ENCODE data around the gene PRM2. TPM values are rescaled to one million over a fixed set of nuclear protein-coding genes. Genes with fewer than 3 reads are reported as not detected.

The PRM2 gene
- total RNA-seq, 1 donor from 2014 or later = not detected

- Mint-ChIP-seq H3K9me3 (ENCODE audit: unreplicated experiment) (peaks cover 1% of the 10 kb centered on the region), H3K27ac (ENCODE audit: unreplicated experiment) (no peak overlapping the region), H3K4me3 (ENCODE audit: unreplicated experiment) (no peak overlapping the region), H3K27me3 (ENCODE audit: unreplicated experiment) (peaks cover 4% of the 10 kb centered on the region), H3K36me3 (ENCODE audit: unreplicated experiment) (no peaks in the 10 kb centered on the region), H3K4me1 (ENCODE audit: low read depth, unreplicated experiment) (peaks cover 2% of the 10 kb centered on the region)
- DNase-seq = no peak
- TF ChIP-seq, protein P1, sequence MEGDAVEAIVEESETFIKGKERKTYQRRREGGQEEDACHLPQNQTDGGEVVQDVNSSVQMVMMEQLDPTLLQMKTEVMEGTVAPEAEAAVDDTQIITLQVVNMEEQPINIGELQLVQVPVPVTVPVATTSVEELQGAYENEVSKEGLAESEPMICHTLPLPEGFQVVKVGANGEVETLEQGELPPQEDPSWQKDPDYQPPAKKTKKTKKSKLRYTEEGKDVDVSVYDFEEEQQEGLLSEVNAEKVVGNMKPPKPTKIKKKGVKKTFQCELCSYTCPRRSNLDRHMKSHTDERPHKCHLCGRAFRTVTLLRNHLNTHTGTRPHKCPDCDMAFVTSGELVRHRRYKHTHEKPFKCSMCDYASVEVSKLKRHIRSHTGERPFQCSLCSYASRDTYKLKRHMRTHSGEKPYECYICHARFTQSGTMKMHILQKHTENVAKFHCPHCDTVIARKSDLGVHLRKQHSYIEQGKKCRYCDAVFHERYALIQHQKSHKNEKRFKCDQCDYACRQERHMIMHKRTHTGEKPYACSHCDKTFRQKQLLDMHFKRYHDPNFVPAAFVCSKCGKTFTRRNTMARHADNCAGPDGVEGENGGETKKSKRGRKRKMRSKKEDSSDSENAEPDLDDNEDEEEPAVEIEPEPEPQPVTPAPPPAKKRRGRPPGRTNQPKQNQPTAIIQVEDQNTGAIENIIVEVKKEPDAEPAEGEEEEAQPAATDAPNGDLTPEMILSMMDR (IDR thresholded peaks at IDR 0.05; ENCODE audit: partially characterized antibody, unreplicated experiment) = no peak
These were observed 2.7 kb upstream of the PRM2 start for GRCh38 chr16:11278681-11279628.

- Mint-ChIP-seq H3K4me3 (ENCODE audit: unreplicated experiment) (no peak overlapping the region), H3K27ac (ENCODE audit: unreplicated experiment) (no peak overlapping the region)
These were observed 1.5 kb upstream of the PRM2 start for GRCh38 chr16:11277607-11278337.

GRCh38 chr16:11276896-11277593 lies 765 bp upstream of the PRM2 start:
- Mint-ChIP-seq H3K27ac (ENCODE audit: unreplicated experiment) (no peak overlapping the region), H3K4me3 (ENCODE audit: unreplicated experiment) (no peak overlapping the region), H3K36me3 (ENCODE audit: unreplicated experiment) (no peaks in the 10 kb centered on the region), H3K4me1 (ENCODE audit: low read depth, unreplicated experiment) (peaks cover 2% of the 10 kb centered on the region), H3K27me3 (ENCODE audit: unreplicated experiment) (peaks cover 2% of the 10 kb centered on the region), H3K9me3 (ENCODE audit: unreplicated experiment) (no peaks in the 10 kb centered on the region)
- DNase-seq = no peak
- TF ChIP-seq, protein P1 (IDR thresholded peaks at IDR 0.05; ENCODE audit: partially characterized antibody, unreplicated experiment) = no peak

More at GRCh38 chr16:11277607-11278337, 1.5 kb upstream of the PRM2 start:
- TF ChIP-seq, protein P1 (IDR thresholded peaks at IDR 0.05; ENCODE audit: partially characterized antibody, unreplicated experiment) = no peak
- Mint-ChIP-seq H3K27me3 (ENCODE audit: unreplicated experiment) (peaks cover 4% of the 10 kb centered on the region), H3K36me3 (ENCODE audit: unreplicated experiment) (no peaks in the 10 kb centered on the region), H3K9me3 (ENCODE audit: unreplicated experiment) (no peaks in the 10 kb centered on the region), H3K4me1 (ENCODE audit: low read depth, unreplicated experiment) (peaks cover 4% of the 10 kb centered on the region)
- no peak for DNase-seq

DNA sequence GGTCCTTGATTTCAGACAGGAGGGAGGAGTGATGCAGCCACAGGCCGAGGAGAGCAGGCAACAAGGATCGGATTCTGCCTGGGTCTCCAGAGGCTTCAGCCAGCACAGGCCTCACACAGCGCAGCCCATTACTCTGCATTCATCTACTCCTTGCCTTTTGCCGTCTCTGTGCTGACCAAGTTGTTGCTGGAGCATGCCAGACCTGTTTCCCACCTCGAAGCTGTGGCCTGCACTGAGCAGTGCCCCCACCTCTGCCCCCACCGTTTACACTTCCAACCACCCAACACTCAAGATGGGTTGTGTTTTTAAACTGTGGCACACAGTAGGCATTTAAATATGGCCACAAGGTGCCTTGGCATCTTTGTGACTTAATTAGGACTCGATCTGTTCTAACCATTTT lies 1.3 kb downstream of the PRM2 start:
- Mint-ChIP-seq H3K36me3 (ENCODE audit: unreplicated experiment) (no peaks in the 10 kb centered on the region), H3K27me3 (ENCODE audit: unreplicated experiment) (peaks cover 2% of the 10 kb centered on the region), H3K4me1 (ENCODE audit: low read depth, unreplicated experiment) (peaks cover 2% of the 10 kb centered on the region), H3K4me3 (ENCODE audit: unreplicated experiment) (no peak overlapping the region), H3K27ac (ENCODE audit: unreplicated experiment) (no peak overlapping the region), H3K9me3 (ENCODE audit: unreplicated experiment) (peaks cover 1% of the 10 kb centered on the region)
- no peak for DNase-seq
- TF ChIP-seq, protein P1 (IDR thresholded peaks at IDR 0.05; ENCODE audit: partially characterized antibody, unreplicated experiment) = no peak

All from glutamatergic neuron (in vitro differentiated cells).